Right atrium auricular region (tissue), 2 donors: ENCODE measurements around the gene EPS8. TPM values are rescaled to one million over a fixed set of nuclear protein-coding genes. Genes with fewer than 3 reads are reported as not detected.
A peak's percentile ranks its signal among the peaks of the same experiment; 100 is the strongest.

Experiments
- DNase-seq: peaks from one replicate; pipeline ENCODE4 v3.0.0-alpha.2; 2019; ENCODE audit warnings: low spot score
- H3K27ac ChIP-seq, 2 donors: fragments of 200-600 bp; sonication (generic); 1 replicate in 1 of 2; 2 replicates in 1 of 2; pipeline ENCODE4 v1.5.1; 2016 to 2019
- H3K27me3 ChIP-seq, 2 donors: fragments of 200-600 bp; sonication (generic); one replicate each; pipeline versions ENCODE4 v1.5.1 to v1.6.0; 2017 to 2019
- H3K36me3 ChIP-seq: fragments of 200-600 bp; sonication (generic); one replicate; pipeline ENCODE4 v1.5.1; 2016
- H3K4me1 ChIP-seq, 2 donors: fragments of 200-600 bp; sonication (generic); one replicate each; pipeline versions ENCODE4 v1.5.1 to v1.6.0; 2017 to 2019
- H3K4me3 ChIP-seq, 2 donors: fragments of 200-600 bp; sonication (generic); 1 replicate in 1 of 2; 2 replicates in 1 of 2; pipeline ENCODE4 v1.5.1; 2017 to 2019; ENCODE audit warnings: mild to moderate bottlenecking in 1 of 2, moderate library complexity in 1 of 2
- H3K9me3 ChIP-seq, 2 donors: fragments of 200-600 bp; sonication (generic); one replicate each; pipeline ENCODE4 v1.5.1; 2019
- CTCF ChIP-seq, 2 donors: fragments of 200-600 bp; sonication (generic); IDR thresholded peaks; one replicate each; pipeline ENCODE4 v1.5.1; 2019; ENCODE audit warnings: antibody characterized with exemption in 2 of 2
- total RNA-seq, 2 donors: library from RNA; depleted of rRNA; stranded (reverse); fragments of >200 nt; gene quantifications; one replicate each; pipeline ENCODE4 v1.1.0, GENCODE V29; 2016

EPS8 gene
- total RNA-seq, result 10 to 100 TPM; 46.9 to 72.3 TPM

DNA sequence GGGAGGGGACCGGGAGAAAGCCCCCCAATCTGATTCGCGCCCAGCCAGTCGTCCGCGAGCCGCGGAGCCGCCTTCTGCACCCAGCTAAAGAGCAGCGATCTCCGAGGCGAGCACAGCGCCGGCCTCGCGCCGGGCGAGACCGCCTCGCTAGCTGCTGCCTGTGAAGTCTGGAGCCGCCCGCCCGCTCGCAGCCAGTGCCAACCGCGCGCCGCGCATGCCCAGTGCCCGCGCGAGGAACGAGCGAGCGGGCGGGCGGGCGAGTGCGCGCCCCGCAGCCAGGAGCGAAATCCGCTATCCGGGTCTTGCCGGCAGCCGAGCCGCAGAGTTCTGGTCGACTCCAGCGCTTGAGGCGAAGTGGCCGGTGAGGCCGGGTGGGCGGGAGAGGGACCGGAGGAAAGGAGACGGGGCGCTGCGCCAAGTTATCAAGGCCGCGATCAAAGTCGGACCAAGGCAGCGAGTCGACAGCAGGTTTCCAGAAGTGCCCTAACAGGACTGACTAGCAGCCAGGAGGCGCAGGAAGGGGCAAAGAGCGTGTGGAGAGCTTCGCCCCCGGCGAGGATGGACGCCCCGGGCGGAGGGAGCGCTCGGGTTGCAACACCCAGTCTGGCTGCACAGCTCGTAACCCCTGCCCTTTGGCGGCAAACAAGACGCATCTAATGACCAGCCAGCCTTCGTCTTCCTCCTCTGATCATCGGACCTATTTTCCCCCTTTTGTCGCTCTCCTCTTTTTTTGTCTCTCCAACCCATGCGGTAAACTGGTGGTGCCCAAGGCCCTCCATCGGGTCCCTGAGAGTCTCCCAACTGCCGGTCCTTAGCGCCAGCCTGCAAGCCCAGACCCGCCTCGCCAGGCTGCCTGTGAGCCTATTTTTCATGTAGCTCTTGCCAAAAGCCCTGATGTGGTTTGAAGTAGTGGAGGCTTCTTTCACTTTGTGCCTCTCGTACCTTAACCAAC lies at the start of gene EPS8:
TSS of gene EPS8 (minus strand) at position 169 of the 952 bp plus-strand sequence. CDS start 106,437 bp downstream, outside the sequence.
- Histone ChIP-seq H3K4me1 (peaks cover 0 to 7% of the 10 kb centered on the region in 2 donors), H3K27ac (peak within 1 kb of the TSS; percentile 89 to 90), H3K36me3 (no peaks in the 10 kb centered on the region), H3K9me3 (no peaks in the 10 kb centered on the region), H3K27me3 (no peaks in the 10 kb centered on the region), H3K4me3 (peak within 1 kb of the TSS; percentile 68 to 82)
- DNase-seq, result peak; percentile 88
- no peak for TF ChIP-seq CTCF (IDR thresholded peaks at IDR 0.05)

GRCh38 chr12:15837141-15837790 lies 48.1 kb upstream of the EPS8 start:
- peak overlapping the region; percentile 40 for H3K27ac ChIP-seq
- no peak for DNase-seq

DNA sequence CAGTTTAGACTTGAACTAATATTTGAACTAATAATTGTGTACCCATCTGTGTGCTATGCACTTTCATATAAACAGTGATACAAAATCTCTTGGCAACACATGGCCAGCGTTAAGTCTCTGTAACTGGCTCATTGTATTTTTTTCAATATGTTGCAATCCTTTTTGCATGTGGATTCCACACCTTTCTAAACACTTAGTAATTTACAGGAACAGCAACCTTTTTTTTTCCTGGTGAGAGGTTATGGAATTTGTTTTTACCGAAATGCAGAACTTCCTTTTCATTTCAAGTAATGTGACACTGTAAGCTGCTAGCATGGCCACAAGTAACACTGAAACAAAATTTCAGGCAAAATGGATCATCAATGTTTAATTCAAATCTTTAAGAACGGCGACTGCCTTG lies 45.4 kb upstream of the EPS8 start:
- Histone ChIP-seq H3K4me3 (no peak overlapping the region), H3K27me3 (no peaks in the 10 kb centered on the region), H3K27ac (no peak overlapping the region), H3K9me3 (no peaks in the 10 kb centered on the region), H3K36me3 (no peaks in the 10 kb centered on the region), H3K4me1 (peaks cover 0 to 4% of the 10 kb centered on the region in 2 donors)
- DNase-seq, result no peak
- no peak for TF ChIP-seq CTCF (IDR thresholded peaks at IDR 0.05)

More at GRCh38 chr12:15837141-15837790, 48.1 kb upstream of the EPS8 start:
- no peaks in the 10 kb centered on the region for H3K9me3 ChIP-seq
- H3K4me3 ChIP-seq, result no peak overlapping the region
- no peak for TF ChIP-seq CTCF (IDR thresholded peaks at IDR 0.05)
- no peaks in the 10 kb centered on the region for H3K27me3 ChIP-seq
- peaks cover 0 to 4% of the 10 kb centered on the region in 2 donors for H3K4me1 ChIP-seq
- no peaks in the 10 kb centered on the region for H3K36me3 ChIP-seq

DNA sequence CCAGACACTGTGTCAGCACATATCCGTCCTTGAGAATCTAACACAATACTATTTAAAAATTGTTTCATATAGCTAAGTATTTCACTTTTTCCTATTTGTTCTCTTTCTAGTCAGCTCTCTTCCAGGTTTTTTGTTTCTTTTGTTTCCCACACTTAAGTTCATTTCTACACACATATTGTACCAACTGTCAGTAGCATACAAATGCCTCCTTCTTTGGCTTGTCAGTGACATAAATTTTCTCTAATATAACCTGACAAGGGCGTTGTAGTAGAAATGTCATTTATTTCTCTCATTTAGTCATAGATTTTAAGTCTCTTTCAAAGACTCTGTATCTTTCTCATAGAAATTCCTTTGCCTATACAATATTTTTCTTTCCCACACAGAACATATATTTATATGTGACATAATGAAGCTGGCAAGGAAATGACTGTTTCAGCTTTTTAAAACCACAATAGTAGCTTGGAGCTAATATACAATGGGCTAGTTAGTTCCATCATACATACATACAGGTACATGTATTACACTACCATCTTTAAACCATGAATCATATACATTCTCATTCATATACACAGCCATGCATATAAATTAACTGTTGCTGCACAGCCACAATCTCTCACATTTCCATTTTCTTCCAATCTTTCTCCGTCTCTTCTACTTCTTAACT lies 42.3 kb upstream of the EPS8 start:
- H3K4me3 ChIP-seq, result no peak overlapping the region
- H3K27me3 ChIP-seq, result no peaks in the 10 kb centered on the region
- H3K4me1 ChIP-seq, result no peaks in the 10 kb centered on the region
- DNase-seq, result no peak
- H3K36me3 ChIP-seq, result no peaks in the 10 kb centered on the region
- TF ChIP-seq CTCF (IDR thresholded peaks at IDR 0.05), result no peak
- H3K9me3 ChIP-seq, result no peaks in the 10 kb centered on the region
- H3K27ac ChIP-seq, result peak overlapping the region in 1 of 2 donors; percentile 66

DNA sequence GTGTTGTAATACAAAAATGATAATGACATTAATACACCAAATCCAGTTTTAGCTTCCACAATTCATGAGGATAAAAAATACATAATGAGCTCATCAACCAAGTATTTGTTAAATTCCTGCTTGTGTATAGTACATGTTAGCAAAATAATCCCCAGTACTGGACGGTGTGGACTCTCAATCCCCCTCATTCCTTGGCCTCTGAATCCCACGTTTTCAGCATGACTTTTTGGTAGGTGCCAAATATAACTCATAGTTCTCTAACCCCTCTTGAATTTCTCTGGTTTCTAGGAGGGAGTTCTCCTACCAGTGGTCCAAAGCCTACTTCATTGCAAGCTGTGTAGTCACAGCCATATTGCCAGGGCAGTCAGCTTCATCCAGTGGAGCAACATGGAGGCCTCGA lies 41.4 kb upstream of the EPS8 start:
- Histone ChIP-seq H3K9me3 (no peaks in the 10 kb centered on the region), H3K36me3 (no peaks in the 10 kb centered on the region), H3K27ac (peak overlapping the region; percentile 39 to 66), H3K27me3 (no peaks in the 10 kb centered on the region), H3K4me1 (no peaks in the 10 kb centered on the region), H3K4me3 (no peak overlapping the region)
- no peak for TF ChIP-seq CTCF (IDR thresholded peaks at IDR 0.05)
- DNase-seq, result no peak
